ENCODE measurements around the gene WWC2.

- TF ChIP-seq, protein P1, sequence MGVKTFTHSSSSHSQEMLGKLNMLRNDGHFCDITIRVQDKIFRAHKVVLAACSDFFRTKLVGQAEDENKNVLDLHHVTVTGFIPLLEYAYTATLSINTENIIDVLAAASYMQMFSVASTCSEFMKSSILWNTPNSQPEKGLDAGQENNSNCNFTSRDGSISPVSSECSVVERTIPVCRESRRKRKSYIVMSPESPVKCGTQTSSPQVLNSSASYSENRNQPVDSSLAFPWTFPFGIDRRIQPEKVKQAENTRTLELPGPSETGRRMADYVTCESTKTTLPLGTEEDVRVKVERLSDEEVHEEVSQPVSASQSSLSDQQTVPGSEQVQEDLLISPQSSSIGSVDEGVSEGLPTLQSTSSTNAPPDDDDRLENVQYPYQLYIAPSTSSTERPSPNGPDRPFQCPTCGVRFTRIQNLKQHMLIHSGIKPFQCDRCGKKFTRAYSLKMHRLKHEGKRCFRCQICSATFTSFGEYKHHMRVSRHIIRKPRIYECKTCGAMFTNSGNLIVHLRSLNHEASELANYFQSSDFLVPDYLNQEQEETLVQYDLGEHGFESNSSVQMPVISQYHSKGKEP (tag by site-specific recombination; IDR thresholded peaks at IDR 0.05): no peak
- TF ChIP-seq ZNF155 (tag by site-specific recombination; IDR thresholded peaks at IDR 0.05): no peak
- no peak for TF ChIP-seq ZNF416 (tag by site-specific recombination; IDR thresholded peaks at IDR 0.05)
- TF ChIP-seq, protein P2, sequence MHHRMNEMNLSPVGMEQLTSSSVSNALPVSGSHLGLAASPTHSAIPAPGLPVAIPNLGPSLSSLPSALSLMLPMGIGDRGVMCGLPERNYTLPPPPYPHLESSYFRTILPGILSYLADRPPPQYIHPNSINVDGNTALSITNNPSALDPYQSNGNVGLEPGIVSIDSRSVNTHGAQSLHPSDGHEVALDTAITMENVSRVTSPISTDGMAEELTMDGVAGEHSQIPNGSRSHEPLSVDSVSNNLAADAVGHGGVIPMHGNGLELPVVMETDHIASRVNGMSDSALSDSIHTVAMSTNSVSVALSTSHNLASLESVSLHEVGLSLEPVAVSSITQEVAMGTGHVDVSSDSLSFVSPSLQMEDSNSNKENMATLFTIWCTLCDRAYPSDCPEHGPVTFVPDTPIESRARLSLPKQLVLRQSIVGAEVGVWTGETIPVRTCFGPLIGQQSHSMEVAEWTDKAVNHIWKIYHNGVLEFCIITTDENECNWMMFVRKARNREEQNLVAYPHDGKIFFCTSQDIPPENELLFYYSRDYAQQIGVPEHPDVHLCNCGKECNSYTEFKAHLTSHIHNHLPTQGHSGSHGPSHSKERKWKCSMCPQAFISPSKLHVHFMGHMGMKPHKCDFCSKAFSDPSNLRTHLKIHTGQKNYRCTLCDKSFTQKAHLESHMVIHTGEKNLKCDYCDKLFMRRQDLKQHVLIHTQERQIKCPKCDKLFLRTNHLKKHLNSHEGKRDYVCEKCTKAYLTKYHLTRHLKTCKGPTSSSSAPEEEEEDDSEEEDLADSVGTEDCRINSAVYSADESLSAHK (tag by site-specific recombination; IDR thresholded peaks at IDR 0.05): no peak
- TF ChIP-seq CTCF (tag by site-specific recombination; IDR thresholded peaks at IDR 0.05): no peak
- TF ChIP-seq REST (tag by site-specific recombination; IDR thresholded peaks at IDR 0.05): no peak
- TF ChIP-seq ZNF514 (tag by site-specific recombination; IDR thresholded peaks at IDR 0.05): no peak
- TF ChIP-seq ZNF24 (tag by site-specific recombination; IDR thresholded peaks at IDR 0.05): no peak
- TF ChIP-seq, protein P3, sequence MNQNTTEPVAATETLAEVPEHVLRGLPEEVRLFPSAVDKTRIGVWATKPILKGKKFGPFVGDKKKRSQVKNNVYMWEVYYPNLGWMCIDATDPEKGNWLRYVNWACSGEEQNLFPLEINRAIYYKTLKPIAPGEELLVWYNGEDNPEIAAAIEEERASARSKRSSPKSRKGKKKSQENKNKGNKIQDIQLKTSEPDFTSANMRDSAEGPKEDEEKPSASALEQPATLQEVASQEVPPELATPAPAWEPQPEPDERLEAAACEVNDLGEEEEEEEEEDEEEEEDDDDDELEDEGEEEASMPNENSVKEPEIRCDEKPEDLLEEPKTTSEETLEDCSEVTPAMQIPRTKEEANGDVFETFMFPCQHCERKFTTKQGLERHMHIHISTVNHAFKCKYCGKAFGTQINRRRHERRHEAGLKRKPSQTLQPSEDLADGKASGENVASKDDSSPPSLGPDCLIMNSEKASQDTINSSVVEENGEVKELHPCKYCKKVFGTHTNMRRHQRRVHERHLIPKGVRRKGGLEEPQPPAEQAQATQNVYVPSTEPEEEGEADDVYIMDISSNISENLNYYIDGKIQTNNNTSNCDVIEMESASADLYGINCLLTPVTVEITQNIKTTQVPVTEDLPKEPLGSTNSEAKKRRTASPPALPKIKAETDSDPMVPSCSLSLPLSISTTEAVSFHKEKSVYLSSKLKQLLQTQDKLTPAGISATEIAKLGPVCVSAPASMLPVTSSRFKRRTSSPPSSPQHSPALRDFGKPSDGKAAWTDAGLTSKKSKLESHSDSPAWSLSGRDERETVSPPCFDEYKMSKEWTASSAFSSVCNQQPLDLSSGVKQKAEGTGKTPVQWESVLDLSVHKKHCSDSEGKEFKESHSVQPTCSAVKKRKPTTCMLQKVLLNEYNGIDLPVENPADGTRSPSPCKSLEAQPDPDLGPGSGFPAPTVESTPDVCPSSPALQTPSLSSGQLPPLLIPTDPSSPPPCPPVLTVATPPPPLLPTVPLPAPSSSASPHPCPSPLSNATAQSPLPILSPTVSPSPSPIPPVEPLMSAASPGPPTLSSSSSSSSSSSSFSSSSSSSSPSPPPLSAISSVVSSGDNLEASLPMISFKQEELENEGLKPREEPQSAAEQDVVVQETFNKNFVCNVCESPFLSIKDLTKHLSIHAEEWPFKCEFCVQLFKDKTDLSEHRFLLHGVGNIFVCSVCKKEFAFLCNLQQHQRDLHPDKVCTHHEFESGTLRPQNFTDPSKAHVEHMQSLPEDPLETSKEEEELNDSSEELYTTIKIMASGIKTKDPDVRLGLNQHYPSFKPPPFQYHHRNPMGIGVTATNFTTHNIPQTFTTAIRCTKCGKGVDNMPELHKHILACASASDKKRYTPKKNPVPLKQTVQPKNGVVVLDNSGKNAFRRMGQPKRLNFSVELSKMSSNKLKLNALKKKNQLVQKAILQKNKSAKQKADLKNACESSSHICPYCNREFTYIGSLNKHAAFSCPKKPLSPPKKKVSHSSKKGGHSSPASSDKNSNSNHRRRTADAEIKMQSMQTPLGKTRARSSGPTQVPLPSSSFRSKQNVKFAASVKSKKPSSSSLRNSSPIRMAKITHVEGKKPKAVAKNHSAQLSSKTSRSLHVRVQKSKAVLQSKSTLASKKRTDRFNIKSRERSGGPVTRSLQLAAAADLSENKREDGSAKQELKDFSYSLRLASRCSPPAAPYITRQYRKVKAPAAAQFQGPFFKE (tag by site-specific recombination; IDR thresholded peaks at IDR 0.05; ENCODE audit: borderline replicate concordance): no peak
- no peak for TF ChIP-seq ZNF248 (tag by site-specific recombination; IDR thresholded peaks at IDR 0.05)
- no peak for TF ChIP-seq ZNF274 (IDR thresholded peaks at IDR 0.05; ENCODE audit: low read length)
- no peak for TF ChIP-seq ZNF274 (tag by site-specific recombination; IDR thresholded peaks at IDR 0.05; ENCODE audit: borderline replicate concordance)
- TF ChIP-seq ZNF423 (tag by site-specific recombination; IDR thresholded peaks at IDR 0.05): no peak
- TF ChIP-seq ZNF785 (tag by site-specific recombination; IDR thresholded peaks at IDR 0.05): no peak
Measured at GRCh38 chr4:183192571-183192970, 93.5 kb downstream of the WWC2 start.
